Measurements from ENCODE around the gene SLC7A1. TPM values are rescaled to one million over a fixed set of nuclear protein-coding genes. Genes with fewer than 3 reads are reported as not detected.
"Not testable (repeated sequence)": the region's sequence is repeated elsewhere in the genome, so short reads cannot be mapped to it uniquely, and the experiment has no call there.

Gene SLC7A1
- 10 to 100 TPM in 1 of 2 donors, 1 to 10 TPM in 1; 8.6 to 19.5 TPM for total RNA-seq

GRCh38 chr13:29595380-29596063 lies at the start of gene SLC7A1:
SLC7A1 (minus strand) TSS chr13:29595688; CDS start chr13:29536188, 59,500 bp downstream.
- no peak for TF ChIP-seq CTCF (IDR thresholded peaks at IDR 0.05)
- Histone ChIP-seq H3K36me3 (no peaks in the 10 kb centered on the region), H3K9me3 (no peaks in the 10 kb centered on the region), H3K27ac (peak within 1 kb of the TSS; percentile 86 to 89), H3K27me3 (no peaks in the 10 kb centered on the region), H3K4me3 (peak within 1 kb of the TSS; percentile 76 to 81), H3K4me1 (peaks cover 0 to 7% of the 10 kb centered on the region in 2 donors)
- no peak for DNase-seq (ENCODE audit: low spot score)

- no peak overlapping the region for H3K4me3 ChIP-seq
Measured at GRCh38 chr13:29640665-29641064, 45.2 kb upstream of the SLC7A1 start.

GRCh38 chr13:29636831-29637230 lies 41.3 kb upstream of the SLC7A1 start:
- not testable (repeated sequence) for H3K4me1 ChIP-seq; DNase-seq (ENCODE audit: low spot score); H3K27ac ChIP-seq; H3K9me3 ChIP-seq; H3K27me3 ChIP-seq; H3K36me3 ChIP-seq; H3K4me3 ChIP-seq

More at GRCh38 chr13:29640665-29641064, 45.2 kb upstream of the SLC7A1 start:
- Histone ChIP-seq H3K9me3 (no peaks in the 10 kb centered on the region), H3K27me3 (no peaks in the 10 kb centered on the region), H3K4me1 (no peaks in the 10 kb centered on the region), H3K36me3 (no peaks in the 10 kb centered on the region), H3K27ac (no peak overlapping the region)
- TF ChIP-seq CTCF (IDR thresholded peaks at IDR 0.05): no peak
- no peak for DNase-seq (ENCODE audit: low spot score)

- no peak for TF ChIP-seq CTCF (IDR thresholded peaks at IDR 0.05)
- Histone ChIP-seq H3K27ac (no peak overlapping the region), H3K9me3 (no peaks in the 10 kb centered on the region), H3K4me1 (no peaks in the 10 kb centered on the region), H3K27me3 (no peaks in the 10 kb centered on the region), H3K4me3 (no peak overlapping the region), H3K36me3 (no peaks in the 10 kb centered on the region)
- no peak for DNase-seq (ENCODE audit: low spot score)
Measured at GRCh38 chr13:29624997-29625396, 29.5 kb upstream of the SLC7A1 start.

- H3K9me3 ChIP-seq: peaks cover 0 to 12% of the 10 kb centered on the region in 2 donors
- H3K4me3 ChIP-seq: no peak overlapping the region
- H3K36me3 ChIP-seq: no peaks in the 10 kb centered on the region
- H3K27ac ChIP-seq: no peak overlapping the region
- TF ChIP-seq CTCF (IDR thresholded peaks at IDR 0.05): no peak
- H3K27me3 ChIP-seq: no peaks in the 10 kb centered on the region
- no peaks in the 10 kb centered on the region for H3K4me1 ChIP-seq
- DNase-seq (ENCODE audit: low spot score): no peak
Measured at GRCh38 chr13:29621841-29622240, 26.4 kb upstream of the SLC7A1 start.

GRCh38 chr13:29621051-29621800 lies 25.7 kb upstream of the SLC7A1 start:
- no peak for TF ChIP-seq CTCF (IDR thresholded peaks at IDR 0.05)
- DNase-seq (ENCODE audit: low spot score): no peak
- Histone ChIP-seq H3K36me3 (no peaks in the 10 kb centered on the region), H3K4me1 (no peaks in the 10 kb centered on the region), H3K4me3 (no peak overlapping the region), H3K27ac (no peak overlapping the region), H3K9me3 (peaks cover 0 to 12% of the 10 kb centered on the region in 2 donors), H3K27me3 (no peaks in the 10 kb centered on the region)
